Natural killer cell (primary cell): ENCODE data around the gene ANKRD6. TPM values are rescaled to one million over a fixed set of nuclear protein-coding genes. Genes with fewer than 3 reads are reported as not detected.

ENCODE experiments used
- ATAC-seq, 3 donors: fragments of 150-1000 bp in 2 of 3; fragments of 200-7000 bp in 1 of 3; cut with Tn5 transposase; 1 replicate in 1 of 3; 2 replicates in 2 of 3; pipeline ENCODE4 v1.10.0; 2021; ENCODE audit warnings: mild to moderate bottlenecking in 2 of 3, moderate library complexity in 2 of 3
- DNase-seq, 2 donors: peaks; one replicate each; pipeline versions ENCODE4 v3.0.0 to v3.0.0-alpha.2; 2013 to 2021; ENCODE audit warnings: mixed read lengths in 1 of 2
- H3K27ac ChIP-seq: one replicate; pipeline ENCODE4 v1.5.1; 2013; ENCODE audit warnings: mild to moderate bottlenecking, low read length
- H3K27me3 ChIP-seq: one replicate; pipeline ENCODE4 v1.6.1; 2013; ENCODE audit warnings: low read length; ENCODE audit not compliant: control insufficient read depth, insufficient read depth
- H3K36me3 ChIP-seq: one replicate; pipeline ENCODE4 v1.6.1; 2013; ENCODE audit warnings: low read length; ENCODE audit not compliant: control insufficient read depth, insufficient read depth
- H3K4me1 ChIP-seq: one replicate; pipeline ENCODE4 v1.6.1; 2013; ENCODE audit warnings: low read length; ENCODE audit not compliant: control insufficient read depth, insufficient read depth
- H3K4me3 ChIP-seq: one replicate; pipeline ENCODE4 v1.5.1; 2013; ENCODE audit warnings: low read length
- H3K9me3 ChIP-seq: one replicate; pipeline ENCODE4 v1.6.1; 2013; ENCODE audit warnings: low read length; ENCODE audit not compliant: control insufficient read depth, insufficient read depth
- H3K27ac Mint-ChIP-seq, 2 donors: one replicate each; pipeline ENCODE4 v1.8.0; 2022; ENCODE audit warnings: mild to moderate bottlenecking in 2 of 2, mixed read lengths in 2 of 2, moderate library complexity in 1 of 2
- H3K27me3 Mint-ChIP-seq, 2 donors: one replicate each; pipeline ENCODE4 v1.8.0; 2022; ENCODE audit warnings: low read depth in 2 of 2, mixed read lengths in 2 of 2
- H3K36me3 Mint-ChIP-seq: one replicate; pipeline ENCODE4 v1.8.0; 2022; ENCODE audit warnings: mixed read lengths
- H3K4me1 Mint-ChIP-seq, 2 donors: one replicate each; pipeline ENCODE4 v1.8.0; 2022; ENCODE audit warnings: mixed read lengths in 2 of 2
- H3K4me3 Mint-ChIP-seq: one replicate; pipeline ENCODE4 v1.8.0; 2022; ENCODE audit warnings: mild to moderate bottlenecking, moderate library complexity, mixed read lengths
- H3K9me3 Mint-ChIP-seq, 2 donors: one replicate each; pipeline ENCODE4 v1.8.0; 2022; ENCODE audit warnings: mixed read lengths in 2 of 2
- CTCF ChIP-seq: fragments of 200-600 bp; IDR thresholded peaks from one replicate; pipeline ENCODE4 v1.8.0; 2022; ENCODE audit warnings: antibody characterized with exemption
- WGBS: methylation state at CpG from one replicate; pipeline ENCODE4 v1.1.7; 2013; ENCODE audit warnings: missing lambda C conversion rate; ENCODE audit not compliant: insufficient coverage; 5-methylcytosine and 5-hydroxymethylcytosine counted together
- intact Hi-C: fragments of 100-400 bp; cut with micrococcal nuclease; formaldehyde crosslinking; loops from one replicate; pipeline ENCODE4 v1.14.2; 2022
- total RNA-seq, 4 donors: library from RNA; stranded (reverse); fragments of 120-200 nt in 1 of 4; gene quantifications; one replicate each; pipeline versions ENCODE4 v1.2.3 to v1.2.4, GENCODE V29; 2013 to 2022

ANKRD6 gene
- total RNA-seq, 3 donors from 2014 or later (not counting 1 experiment from before 2014, with no cell fraction given): 4.5 to 9.0 (median 4.6) TPM

DNA sequence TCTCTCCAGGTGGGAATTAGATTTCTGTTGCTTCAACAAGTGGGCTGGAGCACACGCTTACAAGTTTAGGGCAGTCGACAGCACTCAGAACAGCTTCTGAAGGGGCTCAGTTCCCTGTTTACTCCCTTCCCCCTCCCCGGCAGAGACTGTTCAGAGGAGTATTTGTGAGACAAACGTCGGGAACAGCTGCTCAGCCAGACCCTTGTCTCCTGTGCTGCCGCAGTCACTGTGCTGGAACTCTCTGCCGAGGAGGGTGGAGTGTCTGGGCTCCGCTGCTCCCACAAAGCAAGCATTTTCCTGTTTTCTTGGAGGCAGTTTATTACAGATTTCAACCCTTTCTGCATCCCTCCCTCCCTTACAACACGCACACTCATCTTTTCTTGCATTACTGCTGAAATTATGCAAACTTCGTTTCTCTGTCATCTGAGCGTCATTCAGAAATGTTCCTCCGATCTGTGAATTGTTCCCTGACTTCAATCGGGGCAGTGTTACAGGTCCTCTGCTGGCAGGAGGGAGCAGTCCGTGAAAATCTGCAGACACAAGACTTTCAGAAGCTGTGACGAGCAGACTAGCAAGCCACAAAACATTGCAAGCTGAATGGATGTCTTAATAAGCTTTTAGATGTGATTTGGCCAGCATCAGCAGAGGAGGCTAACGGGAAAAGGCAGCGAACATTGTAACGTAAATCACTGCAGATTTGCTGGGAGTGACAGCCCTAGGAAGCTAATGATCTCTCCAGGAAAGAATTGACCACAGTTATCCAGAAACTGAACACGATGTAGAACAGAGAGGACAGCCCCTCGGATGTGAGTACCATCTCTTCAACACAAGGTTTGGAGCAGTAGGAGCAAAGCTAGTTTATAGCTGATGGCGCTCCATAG is 129.4 kb downstream of the ANKRD6 start:
- Mint-ChIP-seq H3K36me3 (no peaks in the 10 kb centered on the region), H3K9me3 (no peaks in the 10 kb centered on the region), H3K4me3 (no peak overlapping the region), H3K4me1 (no peaks in the 10 kb centered on the region), H3K27me3 (peaks cover 0 to 5% of the 10 kb centered on the region in 2 donors), H3K27ac (no peak overlapping the region)
- intact Hi-C loops: no loop called here
- no peak overlapping the region for H3K4me3 ChIP-seq
- WGBS: 91% methylated on average over 21 of the region's 21 CpGs
- no peaks in the 10 kb centered on the region for H3K4me1 ChIP-seq
- no peak for TF ChIP-seq CTCF
- H3K27me3 ChIP-seq: no peaks in the 10 kb centered on the region
- H3K27ac ChIP-seq: no peak overlapping the region
- no peak for DNase-seq
- H3K36me3 ChIP-seq: no peaks in the 10 kb centered on the region
- H3K9me3 ChIP-seq: no peaks in the 10 kb centered on the region
- ATAC-seq: no peak

DNA sequence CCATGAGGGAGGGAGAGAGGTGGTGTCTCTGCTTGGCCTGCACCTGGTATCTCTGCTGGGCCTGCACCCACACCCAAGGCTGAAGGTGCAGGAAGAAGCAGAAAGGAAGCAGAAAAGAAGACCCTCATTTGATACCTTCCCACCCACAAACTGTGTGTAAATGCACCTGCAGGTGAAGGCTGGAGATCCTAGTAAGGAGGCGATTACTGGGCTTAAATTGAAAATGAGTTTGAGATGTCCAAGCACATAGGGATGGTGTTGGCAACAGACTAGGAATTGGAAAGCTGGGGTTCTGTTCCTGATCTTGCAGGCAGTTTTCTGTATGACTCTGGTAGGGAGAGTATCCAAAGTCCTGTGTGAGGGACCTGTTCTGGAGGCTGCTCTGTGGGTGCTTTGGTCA is 130.9 kb downstream of the ANKRD6 start:
- Histone ChIP-seq H3K4me1 (no peaks in the 10 kb centered on the region), H3K27ac (no peak overlapping the region), H3K4me3 (no peak overlapping the region), H3K27me3 (no peaks in the 10 kb centered on the region), H3K9me3 (no peaks in the 10 kb centered on the region), H3K36me3 (no peaks in the 10 kb centered on the region)
- no peaks in the 10 kb centered on the region for H3K27me3 Mint-ChIP-seq
- 91% methylated on average over 1 of the region's 1 CpG for whole genome bisulfite sequencing
- intact Hi-C loops: no loop called here
- no peak for DNase-seq
- H3K4me3 Mint-ChIP-seq: no peak overlapping the region
- no peaks in the 10 kb centered on the region for H3K4me1 Mint-ChIP-seq
- H3K27ac Mint-ChIP-seq: no peak overlapping the region
- TF ChIP-seq CTCF: no peak
- H3K9me3 Mint-ChIP-seq: no peaks in the 10 kb centered on the region
- H3K36me3 Mint-ChIP-seq: no peaks in the 10 kb centered on the region
- ATAC-seq: no peak

DNA sequence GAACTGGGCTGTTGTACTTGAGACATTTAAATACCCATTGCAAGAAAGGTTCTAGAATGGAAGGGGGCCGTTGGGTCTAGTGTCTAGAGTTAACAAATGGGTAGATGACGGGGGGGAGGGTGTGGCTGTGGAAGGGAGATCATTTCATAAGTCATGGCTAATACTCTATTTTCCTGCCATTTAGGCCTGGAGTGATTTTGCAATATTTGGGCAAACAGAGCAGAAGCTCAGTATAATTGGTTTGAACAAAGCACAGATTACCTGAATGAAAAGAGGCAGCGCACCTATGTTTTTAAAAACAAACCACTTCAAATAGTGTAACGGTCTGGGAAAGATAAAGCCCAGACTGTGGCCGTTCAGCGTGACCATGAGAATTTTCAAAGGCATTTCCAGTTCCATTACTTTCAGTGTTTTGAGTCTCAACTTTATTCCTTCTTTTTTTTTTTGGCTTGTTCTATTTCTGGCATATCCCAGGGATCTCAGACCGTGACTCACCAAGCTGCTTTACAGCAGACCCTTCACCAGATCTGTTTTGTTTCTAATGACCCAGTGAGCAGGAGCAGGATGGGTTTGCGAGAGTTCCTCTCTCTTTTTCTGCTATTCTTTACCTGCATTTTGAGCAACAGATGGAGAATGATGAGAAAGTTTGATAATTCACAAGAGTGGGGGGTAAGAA is 131.9 kb downstream of the ANKRD6 start:
- Mint-ChIP-seq H3K9me3 (no peaks in the 10 kb centered on the region), H3K27me3 (no peaks in the 10 kb centered on the region), H3K36me3 (no peaks in the 10 kb centered on the region), H3K4me3 (no peak overlapping the region), H3K4me1 (no peaks in the 10 kb centered on the region), H3K27ac (no peak overlapping the region)
- 89% methylated on average over 7 of the region's 8 CpGs for WGBS
- intact Hi-C loops: no loop called here
- Histone ChIP-seq H3K27ac (no peak overlapping the region), H3K4me1 (no peaks in the 10 kb centered on the region), H3K4me3 (no peak overlapping the region), H3K36me3 (no peaks in the 10 kb centered on the region), H3K27me3 (no peaks in the 10 kb centered on the region), H3K9me3 (no peaks in the 10 kb centered on the region)
- no peak for ATAC-seq
- no peak for TF ChIP-seq CTCF
- no peak for DNase-seq
